Lower leg skin (tissue), 4 donors: ENCODE data around the gene RER1. TPM values are rescaled to one million over a fixed set of nuclear protein-coding genes. Genes with fewer than 3 reads are reported as not detected.
A peak's percentile ranks its signal among the peaks of the same experiment; 100 is the strongest.

Source experiments
- DNase-seq, 2 donors: peaks; one replicate each; pipeline ENCODE4 v3.0.0-alpha.2; 2019; ENCODE audit warnings: low spot score in 2 of 2
- H3K4me3 ChIP-seq: fragments of 200-600 bp; sonication (generic); 2 replicates; pipeline ENCODE4 v1.5.1; 2017; ENCODE audit warnings: mild to moderate bottlenecking, low read depth; ENCODE audit not compliant: poor library complexity, severe bottlenecking
- CTCF ChIP-seq, 3 donors: fragments of 450-650 bp; IDR thresholded peaks; one replicate each; pipeline ENCODE4 v1.5.1; 2016; ENCODE audit warnings: antibody characterized with exemption in 3 of 3, mild to moderate bottlenecking in 3 of 3, moderate library complexity in 2 of 3
- POLR2A ChIP-seq, 2 donors: fragments of 450-650 bp; IDR thresholded peaks; one replicate each; pipeline ENCODE4 v1.6.1; 2016 to 2017; ENCODE audit warnings: antibody characterized with exemption in 2 of 2, mild to moderate bottlenecking in 1 of 2, moderate library complexity in 1 of 2
- WGBS, 2 donors: methylation state at CpG; one replicate each; pipeline ENCODE4 v1.1.5; 2018; 5-methylcytosine and 5-hydroxymethylcytosine counted together
- intact Hi-C: fragments of 100-400 bp; cut with DNase I; formaldehyde crosslinking; loops from one replicate; pipeline ENCODE4 v1.15.0; 2023; ENCODE audit warnings: low total_unique reads
- total RNA-seq, 4 donors: library from RNA; depleted of rRNA; stranded (reverse); fragments of >200 nt; gene quantifications; one replicate each; pipeline ENCODE4 v1.1.0, GENCODE V29; 2016

The RER1 gene
- total RNA-seq, 4 donors from 2014 or later, result 67.4 to 114 (median 70.7) TPM

GRCh38 chr1:2345297-2346075 lies 46.2 kb upstream of the RER1 start:
- peak in 1 of 2 donors; percentile 81 for DNase-seq
- TF ChIP-seq CTCF (IDR thresholded peaks at IDR 0.05) (no peak), POLR2A (IDR thresholded peaks at IDR 0.05) (no peak)
- 84 to 86% methylated on average over 20 to 24 of the region's 24 CpGs for WGBS, 2 donors
- intact Hi-C loops, result no loop called here
- no peak overlapping the region for H3K4me3 ChIP-seq

GRCh38 chr1:2346691-2347408 lies 44.8 kb upstream of the RER1 start:
- DNase-seq, result peak in 1 of 2 donors; percentile 62
- 86 to 87% methylated on average over 8 to 14 of the region's 17 CpGs for WGBS, 2 donors
- H3K4me3 ChIP-seq, result no peak overlapping the region
- TF ChIP-seq CTCF (IDR thresholded peaks at IDR 0.05), result no peak
- TF ChIP-seq POLR2A (IDR thresholded peaks at IDR 0.05), result no peak
- intact Hi-C loops, result no loop called here

- H3K4me3 ChIP-seq, result no peak overlapping the region
- intact Hi-C loops, result no loop called here
- DNase-seq, result peak in 1 of 2 donors; percentile 80
- 89 to 94% methylated on average over 8 to 12 of the region's 13 CpGs for WGBS, 2 donors
- TF ChIP-seq POLR2A (IDR thresholded peaks at IDR 0.05), result no peak
- no peak for TF ChIP-seq CTCF (IDR thresholded peaks at IDR 0.05)
Observed at GRCh38 chr1:2347409-2347785, 44.2 kb upstream of the RER1 start.

GRCh38 chr1:2347896-2348295 lies 43.7 kb upstream of the RER1 start:
- no peak overlapping the region for H3K4me3 ChIP-seq
- TF ChIP-seq CTCF (IDR thresholded peaks at IDR 0.05), result no peak
- no peak for TF ChIP-seq POLR2A (IDR thresholded peaks at IDR 0.05)
- 86 to 89% methylated on average over 17 to 23 of the region's 23 CpGs for WGBS, 2 donors
- intact Hi-C loops, result no loop called here
- peak in 1 of 2 donors; percentile 70 for DNase-seq

GRCh38 chr1:2348346-2349325 lies 43.0 kb upstream of the RER1 start:
- peak in 1 of 2 donors; percentile 68 for DNase-seq
- intact Hi-C loops, result no loop called here
- TF ChIP-seq POLR2A (IDR thresholded peaks at IDR 0.05) (no peak), CTCF (IDR thresholded peaks at IDR 0.05) (no peak)
- 85 to 94% methylated on average over 51 to 59 of the region's 59 CpGs for WGBS, 2 donors
- no peak overlapping the region for H3K4me3 ChIP-seq
